Ovary (tissue), 9 donors: Measurements from ENCODE around the gene MMP28. TPM values are rescaled to one million over a fixed set of nuclear protein-coding genes. Genes with fewer than 3 reads are reported as not detected.

Experiments
- DNase-seq, 5 donors: peaks; one replicate each; pipeline ENCODE4 v3.0.0-alpha.2; 2019 to 2020
- H3K27ac ChIP-seq, 2 donors: fragments of 200-600 bp; one replicate each; pipeline versions ENCODE4 v1.5.1 to v1.8.0; 2019 to 2022
- H3K27me3 ChIP-seq: fragments of 200-600 bp; one replicate; pipeline ENCODE4 v1.8.0; 2022
- H3K36me3 ChIP-seq: fragments of 200-600 bp; sonication (generic); one replicate; pipeline ENCODE4 v1.5.1; 2019
- H3K4me1 ChIP-seq: one replicate; pipeline ENCODE4 v1.8.1; 2013; ENCODE audit warnings: mild to moderate bottlenecking, moderate library complexity; ENCODE audit not compliant: insufficient read depth
- H3K4me3 ChIP-seq: fragments of 200-600 bp; sonication (generic); one replicate; pipeline ENCODE4 v1.5.1; 2017
- H3K9me3 ChIP-seq, 2 donors: fragments of 200-600 bp in 1 of 2; sonication (generic) in 1 of 2; one replicate each; pipeline versions ENCODE4 v1.5.1 to v1.8.1; 2013 to 2019; ENCODE audit warnings: mild to moderate bottlenecking in 1 of 2, moderate library complexity in 1 of 2
- EP300 ChIP-seq: sonication (generic); formaldehyde crosslinking; IDR thresholded peaks from one replicate; pipeline ENCODE4 v1.6.1; 2017; ENCODE audit warnings: antibody characterized with exemption
- POLR2A ChIP-seq: fragments of 450-650 bp; IDR thresholded peaks from one replicate; pipeline ENCODE4 v1.6.1; 2017; ENCODE audit warnings: antibody characterized with exemption, mild to moderate bottlenecking, moderate library complexity
- WGBS, 3 donors: extraction: QIAGEN DNeasy Blood & Tissue Kit in 1 of 3; methylation state at CpG; one replicate each; pipeline versions ENCODE4 v1.1.5 to v1.1.7; 2013 to 2017; 5-methylcytosine and 5-hydroxymethylcytosine counted together
- intact Hi-C, 4 donors: fragments of 100-400 bp; cut with DNase I; formaldehyde crosslinking; loops; one replicate each; pipeline versions ENCODE4 v1.11.0 to v1.15.1; 2022 to 2023
- polyA plus RNA-seq, 2 donors: library from polyadenylated mRNA; stranded (reverse); fragments of 200-250 nt in 1 of 2; fragments of 350-450 nt in 1 of 2; fragmentation: Illumina TruSeq in 1 of 2; extraction: RNeasy Lipid Tissue Mini Kit (QIAGEN cat#74804) in 1 of 2; gene quantifications; one replicate each; pipeline ENCODE4 v1.2.3, GENCODE V29; 2013 to 2014
- total RNA-seq, 7 donors: library from RNA; depleted of rRNA in 2 of 7; stranded (reverse); fragments of >200 nt in 2 of 7; fragmentation: NEBNext Ultra II Directional in 3 of 7; extraction: Animal tissue kit (Norgen Biotek cat#: 25700) in 3 of 7; gene quantifications; one replicate each; pipeline versions ENCODE4 v1.1.0 to v1.2.4, GENCODE V29; 2016 to 2023
- TF ChIP-seq, protein P1 (sequence below), 3 donors: fragments of 450-650 bp in 2 of 3; fragments of 200-600 bp in 1 of 3; IDR thresholded peaks; one replicate each; pipeline versions ENCODE4 v1.5.1 to v1.8.0; 2016 to 2022; ENCODE audit warnings: antibody characterized with exemption in 3 of 3, mild to moderate bottlenecking in 1 of 3
- donor health status: DM: no; HTN: no; CAD: no; lungs with moderate emphysema.
- donor health status: DM: no; HTN: no; CAD: no.
- donor health status: Bipolar disorder and iron deficiency.
- donor health status: DM: yes; HTN: yes; CAD: no.
- donor health status: DM: no; HTN: no; CAD: no.
- donor health status: DM: yes; HTN: yes; CAD: no.

The MMP28 gene
- total and polyA plus RNA-seq, 9 donors, result 0.25 to 33.3 (median 3.5) TPM

- 15 to 27% (median 18%) methylated on average over 12 of the region's 12 CpGs for WGBS, 3 donors
- H3K9me3 ChIP-seq, result no peaks in the 10 kb centered on the region
- no peaks in the 10 kb centered on the region for H3K4me1 ChIP-seq
- no peaks in the 10 kb centered on the region for H3K36me3 ChIP-seq
- no peak overlapping the region for H3K27ac ChIP-seq
- TF ChIP-seq EP300, result no peak
- TF ChIP-seq, protein P1, sequence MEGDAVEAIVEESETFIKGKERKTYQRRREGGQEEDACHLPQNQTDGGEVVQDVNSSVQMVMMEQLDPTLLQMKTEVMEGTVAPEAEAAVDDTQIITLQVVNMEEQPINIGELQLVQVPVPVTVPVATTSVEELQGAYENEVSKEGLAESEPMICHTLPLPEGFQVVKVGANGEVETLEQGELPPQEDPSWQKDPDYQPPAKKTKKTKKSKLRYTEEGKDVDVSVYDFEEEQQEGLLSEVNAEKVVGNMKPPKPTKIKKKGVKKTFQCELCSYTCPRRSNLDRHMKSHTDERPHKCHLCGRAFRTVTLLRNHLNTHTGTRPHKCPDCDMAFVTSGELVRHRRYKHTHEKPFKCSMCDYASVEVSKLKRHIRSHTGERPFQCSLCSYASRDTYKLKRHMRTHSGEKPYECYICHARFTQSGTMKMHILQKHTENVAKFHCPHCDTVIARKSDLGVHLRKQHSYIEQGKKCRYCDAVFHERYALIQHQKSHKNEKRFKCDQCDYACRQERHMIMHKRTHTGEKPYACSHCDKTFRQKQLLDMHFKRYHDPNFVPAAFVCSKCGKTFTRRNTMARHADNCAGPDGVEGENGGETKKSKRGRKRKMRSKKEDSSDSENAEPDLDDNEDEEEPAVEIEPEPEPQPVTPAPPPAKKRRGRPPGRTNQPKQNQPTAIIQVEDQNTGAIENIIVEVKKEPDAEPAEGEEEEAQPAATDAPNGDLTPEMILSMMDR (IDR thresholded peaks at IDR 0.05), result peak; percentile 71 to 81 (median 78)
- TF ChIP-seq POLR2A, result no peak
- no peaks in the 10 kb centered on the region for H3K27me3 ChIP-seq
- intact Hi-C loops, result loop anchor here (5.0 to 10.0 kb wide), 7 partner anchors 133 to 435 kb away; no protein-coding TSS in a partner anchor
- no peak overlapping the region for H3K4me3 ChIP-seq
- DNase-seq, result peak; percentile 68 to 85 (median 79)
Measured at GRCh38 chr17:35747540-35748017, 47.9 kb downstream of the MMP28 start.

- H3K4me1 ChIP-seq, result peaks cover 5% of the 10 kb centered on the region
- no peaks in the 10 kb centered on the region for H3K27me3 ChIP-seq
- TF ChIP-seq POLR2A (no peak), EP300 (no peak)
- TF ChIP-seq, protein P1 (IDR thresholded peaks at IDR 0.05), result no peak
- no peaks in the 10 kb centered on the region for H3K36me3 ChIP-seq
- no peaks in the 10 kb centered on the region for H3K9me3 ChIP-seq
- no peak for DNase-seq
- 77 to 81% (median 81%) methylated on average over 14 to 15 of the region's 15 CpGs for WGBS, 3 donors
- no peak overlapping the region for H3K27ac ChIP-seq
- no peak overlapping the region for H3K4me3 ChIP-seq
- intact Hi-C loops, result loop anchor here (5.0 to 10.0 kb wide), 7 partner anchors 131 to 434 kb away; no protein-coding TSS in a partner anchor
Measured at GRCh38 chr17:35745749-35746320, 49.6 kb downstream of the MMP28 start.

GRCh38 chr17:35745246-35745645 lies 50.2 kb downstream of the MMP28 start:
- Histone ChIP-seq H3K27me3 (no peaks in the 10 kb centered on the region), H3K27ac (no peak overlapping the region), H3K4me3 (no peak overlapping the region), H3K9me3 (no peaks in the 10 kb centered on the region), H3K36me3 (no peaks in the 10 kb centered on the region), H3K4me1 (peaks cover 6% of the 10 kb centered on the region)
- 79 to 80% (median 80%) methylated on average over 7 of the region's 7 CpGs for whole genome bisulfite sequencing, 3 donors
- DNase-seq, result no peak
- intact Hi-C loops, result loop anchor here (5.0 to 10.0 kb wide), 7 partner anchors 130 to 433 kb away; no protein-coding TSS in a partner anchor
- TF ChIP-seq, protein P1 (IDR thresholded peaks at IDR 0.05), result no peak
- TF ChIP-seq POLR2A (no peak), EP300 (no peak)

DNA sequence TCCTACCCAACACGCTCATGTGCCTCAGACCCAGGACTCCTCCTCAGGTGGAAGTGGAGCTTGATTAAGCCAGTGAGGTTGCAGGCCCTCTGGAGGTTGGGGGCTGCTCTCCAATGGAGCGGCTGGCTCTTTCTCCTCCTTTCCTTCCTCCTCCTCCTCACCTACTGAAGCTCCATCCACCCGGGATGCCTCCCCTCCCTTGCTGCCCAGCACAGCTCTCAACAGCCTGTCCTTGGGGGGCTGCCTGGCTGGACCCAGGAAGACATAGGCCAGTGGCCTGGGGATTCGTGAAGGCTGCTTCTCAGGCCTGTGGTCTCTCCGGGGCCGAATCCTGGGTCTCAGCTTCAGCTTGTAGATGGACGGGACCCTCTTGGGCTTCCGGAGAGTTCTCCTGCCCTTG lies 50.6 kb downstream of the MMP28 start:
- TF ChIP-seq POLR2A (no peak), EP300 (no peak)
- TF ChIP-seq, protein P1 (IDR thresholded peaks at IDR 0.05), result no peak
- peaks cover 6% of the 10 kb centered on the region for H3K4me1 ChIP-seq
- H3K36me3 ChIP-seq, result no peaks in the 10 kb centered on the region
- intact Hi-C loops, result loop anchor here (5.0 to 10.0 kb wide), 7 partner anchors 130 to 433 kb away; no protein-coding TSS in a partner anchor
- H3K4me3 ChIP-seq, result no peak overlapping the region
- WGBS, 3 donors, result 68 to 84% (median 71%) methylated on average over 6 to 8 of the region's 8 CpGs
- H3K9me3 ChIP-seq, result no peaks in the 10 kb centered on the region
- H3K27ac ChIP-seq, result no peak overlapping the region
- DNase-seq, result no peak
- no peaks in the 10 kb centered on the region for H3K27me3 ChIP-seq
